ENCODE measurements around the gene USP46. TPM values are rescaled to one million over a fixed set of nuclear protein-coding genes. Genes with fewer than 3 reads are reported as not detected.

Gene USP46
- total and polyA plus RNA-seq, 2 donors, result 7.3 to 28.2 TPM

- no peak for DNase-seq (ENCODE audit: extremely low spot score)
- H3K36me3 ChIP-seq (ENCODE audit: insufficient read depth), result no peaks in the 10 kb centered on the region
- no peak overlapping the region for H3K4me3 ChIP-seq (ENCODE audit: low read depth, low read length)
- 73% methylated on average over 3 of the region's 3 CpGs for WGBS
- no peaks in the 10 kb centered on the region for H3K4me1 ChIP-seq (ENCODE audit: insufficient read depth)
- no peak overlapping the region for H3K27ac ChIP-seq (ENCODE audit: low read depth)
Measured at GRCh38 chr4:52568351-52568750, 90.8 kb downstream of the USP46 start.

- DNase-seq (ENCODE audit: extremely low spot score), result no peak
- Histone ChIP-seq H3K4me3 (ENCODE audit: low read depth, low read length) (no peak overlapping the region), H3K36me3 (ENCODE audit: insufficient read depth) (no peaks in the 10 kb centered on the region), H3K27ac (ENCODE audit: low read depth) (no peak overlapping the region), H3K4me1 (ENCODE audit: insufficient read depth) (no peaks in the 10 kb centered on the region)
- 70% methylated on average over 2 of the region's 2 CpGs for WGBS
Measured at GRCh38 chr4:52566136-52567031, 92.7 kb downstream of the USP46 start.

- H3K4me1 ChIP-seq (ENCODE audit: insufficient read depth), result no peaks in the 10 kb centered on the region
Measured at GRCh38 chr4:52560844-52561280, 98.2 kb downstream of the USP46 start.

GRCh38 chr4:52555356-52555716 is 103.8 kb downstream of the USP46 start:
- Histone ChIP-seq H3K36me3 (ENCODE audit: insufficient read depth) (no peaks in the 10 kb centered on the region), H3K4me1 (ENCODE audit: insufficient read depth) (no peaks in the 10 kb centered on the region), H3K27ac (ENCODE audit: low read depth) (no peak overlapping the region), H3K4me3 (ENCODE audit: low read depth, low read length) (no peak overlapping the region)
- WGBS, result 67% methylated on average over 7 of the region's 7 CpGs
- no peak for DNase-seq (ENCODE audit: extremely low spot score)

More at GRCh38 chr4:52560844-52561280, 98.2 kb downstream of the USP46 start:
- no peak overlapping the region for H3K4me3 ChIP-seq (ENCODE audit: low read depth, low read length)
- H3K27ac ChIP-seq (ENCODE audit: low read depth), result no peak overlapping the region
- DNase-seq (ENCODE audit: extremely low spot score), result no peak
- H3K36me3 ChIP-seq (ENCODE audit: insufficient read depth), result no peaks in the 10 kb centered on the region
- 85% methylated on average over 1 of the region's 1 CpG for WGBS

- H3K4me1 ChIP-seq (ENCODE audit: insufficient read depth), result no peaks in the 10 kb centered on the region
- 43% methylated on average over 5 of the region's 5 CpGs for WGBS
- H3K4me3 ChIP-seq (ENCODE audit: low read depth, low read length), result no peak overlapping the region
- no peaks in the 10 kb centered on the region for H3K36me3 ChIP-seq (ENCODE audit: insufficient read depth)
- no peak overlapping the region for H3K27ac ChIP-seq (ENCODE audit: low read depth)
- DNase-seq (ENCODE audit: extremely low spot score), result no peak
Measured at GRCh38 chr4:52554612-52555355, 104.3 kb downstream of the USP46 start.

GRCh38 chr4:52552778-52553177 is 106.3 kb downstream of the USP46 start:
- WGBS, result 73% methylated on average over 5 of the region's 5 CpGs
- no peak overlapping the region for H3K4me3 ChIP-seq (ENCODE audit: low read depth, low read length)
- no peak overlapping the region for H3K27ac ChIP-seq (ENCODE audit: low read depth)
- H3K4me1 ChIP-seq (ENCODE audit: insufficient read depth), result no peaks in the 10 kb centered on the region
- no peaks in the 10 kb centered on the region for H3K36me3 ChIP-seq (ENCODE audit: insufficient read depth)
- DNase-seq (ENCODE audit: extremely low spot score), result no peak

- DNase-seq (ENCODE audit: extremely low spot score), result no peak
- WGBS, result 65% methylated on average over 1 of the region's 1 CpG
- Histone ChIP-seq H3K36me3 (ENCODE audit: insufficient read depth) (no peaks in the 10 kb centered on the region), H3K4me3 (ENCODE audit: low read depth, low read length) (no peak overlapping the region), H3K4me1 (ENCODE audit: insufficient read depth) (no peaks in the 10 kb centered on the region), H3K27ac (ENCODE audit: low read depth) (no peak overlapping the region)
Measured at GRCh38 chr4:52551487-52551886, 107.6 kb downstream of the USP46 start.

- Histone ChIP-seq H3K27ac (ENCODE audit: low read depth) (no peak overlapping the region), H3K4me1 (ENCODE audit: insufficient read depth) (no peaks in the 10 kb centered on the region), H3K36me3 (ENCODE audit: insufficient read depth) (no peaks in the 10 kb centered on the region), H3K4me3 (ENCODE audit: low read depth, low read length) (no peak overlapping the region)
- no peak for DNase-seq (ENCODE audit: extremely low spot score)
- 79% methylated on average over 3 of the region's 3 CpGs for WGBS
Measured at GRCh38 chr4:52550186-52550585, 108.9 kb downstream of the USP46 start.

- Histone ChIP-seq H3K4me1 (ENCODE audit: insufficient read depth) (no peaks in the 10 kb centered on the region), H3K4me3 (ENCODE audit: low read depth, low read length) (no peak overlapping the region), H3K36me3 (ENCODE audit: insufficient read depth) (no peaks in the 10 kb centered on the region), H3K27ac (ENCODE audit: low read depth) (no peak overlapping the region)
- no peak for DNase-seq (ENCODE audit: extremely low spot score)
- WGBS, result 84% methylated on average over 8 of the region's 8 CpGs
Measured at GRCh38 chr4:52548818-52549570, 110.1 kb downstream of the USP46 start.

GRCh38 chr4:52546449-52546848 is 112.7 kb downstream of the USP46 start:
- Histone ChIP-seq H3K4me1 (ENCODE audit: insufficient read depth) (no peaks in the 10 kb centered on the region), H3K36me3 (ENCODE audit: insufficient read depth) (no peaks in the 10 kb centered on the region), H3K4me3 (ENCODE audit: low read depth, low read length) (no peak overlapping the region), H3K27ac (ENCODE audit: low read depth) (no peak overlapping the region)
- 83% methylated on average over 4 of the region's 4 CpGs for WGBS
- no peak for DNase-seq (ENCODE audit: extremely low spot score)

GRCh38 chr4:52545099-52546069 is 113.7 kb downstream of the USP46 start:
- Histone ChIP-seq H3K36me3 (ENCODE audit: insufficient read depth) (no peaks in the 10 kb centered on the region), H3K27ac (ENCODE audit: low read depth) (no peak overlapping the region), H3K4me1 (ENCODE audit: insufficient read depth) (no peaks in the 10 kb centered on the region), H3K4me3 (ENCODE audit: low read depth, low read length) (no peak overlapping the region)
- 38% methylated on average over 13 of the region's 13 CpGs for WGBS
- DNase-seq (ENCODE audit: extremely low spot score), result peak; percentile 11

Measured in urinary bladder (tissue), 4 donors.